HepG2 (cell line): ENCODE results near the gene FAM89B. TPM values are rescaled to one million over a fixed set of nuclear protein-coding genes. Genes with fewer than 3 reads are reported as not detected.

Experiments used
- ARNT2 ChIP-seq: sonication (generic); formaldehyde crosslinking; IDR thresholded peaks from 2 replicates; pipeline ENCODE4 v1.8.0; 2022; ENCODE audit warnings: mild to moderate bottlenecking, low read depth, missing genetic modification reagents, moderate library complexity
- CENPX ChIP-seq: sonication (generic); formaldehyde crosslinking; IDR thresholded peaks from 2 replicates; pipeline ENCODE4 v1.9.0; 2021; ENCODE audit warnings: mild to moderate bottlenecking, missing genetic modification reagents, moderate library complexity
- DRAP1 ChIP-seq: IDR thresholded peaks from 2 replicates; pipeline ENCODE4 v1.6.1; 2016; ENCODE audit warnings: missing genetic modification reagents, missing compliant biosample characterization
- FOXO1 ChIP-seq: sonication (generic); formaldehyde crosslinking; IDR thresholded peaks from 2 replicates; pipeline ENCODE4 v1.4.0; 2020; ENCODE audit warnings: missing genetic modification reagents
- HNRNPH1 ChIP-seq: fragments of 200-400 bp; formaldehyde crosslinking; optimal IDR thresholded peaks from 2 replicates; pipeline ENCODE3; 2017; ENCODE audit warnings: mild to moderate bottlenecking, low read depth, low read length
- HNRNPL ChIP-seq: fragments of 200-400 bp; formaldehyde crosslinking; IDR thresholded peaks from 2 replicates; pipeline ENCODE4 v1.6.1; 2017; ENCODE audit warnings: mild to moderate bottlenecking, low read depth, low read length
- KDM4B ChIP-seq: sonication (generic); formaldehyde crosslinking; IDR thresholded peaks from 2 replicates; pipeline ENCODE4 v1.4.0; 2020; ENCODE audit warnings: missing genetic modification reagents
- NCOA2 ChIP-seq: sonication (generic); formaldehyde crosslinking; IDR thresholded peaks from 2 replicates; pipeline ENCODE4 v1.8.0; 2022; ENCODE audit warnings: inconsistent platforms
- NR2C2 ChIP-seq: sonication (generic); formaldehyde crosslinking; IDR thresholded peaks from 2 replicates; pipeline ENCODE4 v1.4.0; 2020; ENCODE audit warnings: missing genetic modification reagents, mild to moderate bottlenecking, moderate library complexity, borderline replicate concordance
- NRL ChIP-seq: sonication (generic); formaldehyde crosslinking; IDR thresholded peaks from 2 replicates; pipeline ENCODE4 v1.5.0; 2020; ENCODE audit warnings: missing genetic modification reagents, mild to moderate bottlenecking, moderate library complexity, borderline replicate concordance
- RAD21 ChIP-seq: fragments of 450-650 bp; formaldehyde crosslinking; IDR thresholded peaks from 2 replicates; pipeline ENCODE4 v1.5.0; 2020; ENCODE audit warnings: mild to moderate bottlenecking
- ZC3H13 ChIP-seq: sonication (generic); formaldehyde crosslinking; IDR thresholded peaks from 2 replicates; pipeline ENCODE4 v1.8.1; 2023; ENCODE audit warnings: mild to moderate bottlenecking, missing genetic modification reagents, moderate library complexity
- ZFP41 ChIP-seq: sonication (generic); formaldehyde crosslinking; IDR thresholded peaks from 2 replicates; pipeline ENCODE4 v1.4.0; 2020; ENCODE audit warnings: mild to moderate bottlenecking, missing genetic modification reagents, borderline replicate concordance
- ZNF260 ChIP-seq: sonication (generic); formaldehyde crosslinking; IDR thresholded peaks from 2 replicates; pipeline ENCODE4 v1.4.0; 2020; ENCODE audit warnings: missing genetic modification reagents, low read depth, mild to moderate bottlenecking, borderline replicate concordance
- ZNF292 ChIP-seq: sonication (generic); formaldehyde crosslinking; IDR thresholded peaks from 2 replicates; pipeline ENCODE4 v1.8.1; 2022; ENCODE audit warnings: mild to moderate bottlenecking, low read depth, missing genetic modification reagents, borderline replicate concordance
- ZNF547 ChIP-seq: sonication (generic); formaldehyde crosslinking; IDR thresholded peaks from 2 replicates; pipeline ENCODE4 v1.5.1; 2020; ENCODE audit warnings: mild to moderate bottlenecking, missing genetic modification reagents
- ZNF589 ChIP-seq: sonication (generic); formaldehyde crosslinking; conservative IDR thresholded peaks from 2 replicates; pipeline ENCODE4 v1.8.0; 2022; ENCODE audit warnings: mild to moderate bottlenecking, moderate library complexity, missing genetic modification reagents
- ZNF737 ChIP-seq: sonication (generic); formaldehyde crosslinking; IDR thresholded peaks from 2 replicates; pipeline ENCODE4 v1.5.0; 2020; ENCODE audit warnings: missing genetic modification reagents, mild to moderate bottlenecking, borderline replicate concordance
- ZNF746 ChIP-seq: sonication (generic); formaldehyde crosslinking; IDR thresholded peaks from 2 replicates; pipeline ENCODE4 v1.8.0; 2022; ENCODE audit warnings: mild to moderate bottlenecking, missing genetic modification reagents
- ZSCAN25 ChIP-seq: sonication (generic); formaldehyde crosslinking; IDR thresholded peaks from 2 replicates; pipeline ENCODE4 v1.8.0; 2022; ENCODE audit warnings: mild to moderate bottlenecking, missing genetic modification reagents
- ZSCAN9 ChIP-seq: IDR thresholded peaks from 2 replicates; pipeline ENCODE4 v1.6.1; 2016; ENCODE audit warnings: borderline replicate concordance
- polyA plus RNA-seq, 8 experiments: library from polyadenylated mRNA; depleted of rRNA in 3 of 8; stranded (reverse) in 7 of 8; unstranded in 1 of 8; fragments of >200 nt; fragmentation: Illumina TruSeq in 4 of 8; extraction: Trizol in 4 of 8; gene quantifications; 2 replicates each; pipeline versions ENCODE4 v1.2.1 to v1.2.3, GENCODE V29; 2011 to 2016; ENCODE audit warnings: low read depth in 4 of 8, missing spikeins in 1 of 8, mixed read lengths in 1 of 8; ENCODE audit not compliant: insufficient read depth in 1 of 8
- total RNA-seq, 5 experiments: library from RNA; depleted of rRNA; stranded (reverse); fragments of >200 nt; fragmentation: Illumina TruSeq; extraction: Trizol; gene quantifications; 2 replicates each; pipeline ENCODE4 v1.2.3, GENCODE V29; 2016; ENCODE audit warnings: low read depth in 1 of 5
- TF ChIP-seq, protein P1 (sequence below): sonication (generic); formaldehyde crosslinking; IDR thresholded peaks from 2 replicates; pipeline ENCODE4 v1.5.1; 2020; ENCODE audit warnings: mild to moderate bottlenecking, missing genetic modification reagents, moderate library complexity
- TF ChIP-seq, protein P2 (sequence below): IDR thresholded peaks from 2 replicates; pipeline ENCODE4 v1.4.0; 2020; ENCODE audit warnings: mild to moderate bottlenecking, missing genetic modification reagents

Gene FAM89B
- total and polyA plus RNA-seq, 2 of the 13 experiments (the other 11 are each of a cell fraction or from before 2014, with no cell fraction given), result 5.7 to 8.0 TPM

- TF ChIP-seq NR2C2 (CRISPR knock-in tag) (peak; percentile 48; the same call in 1 of the 2 replicates), FOXO1 (CRISPR knock-in tag) (no peak), ZNF260 (CRISPR knock-in tag) (no peak), HNRNPL (peak; percentile 46; the same call in 1 of the 2 replicates), ZNF737 (CRISPR knock-in tag) (no peak), ZC3H13 (no peak), ZNF589 (CRISPR knock-in tag) (peak; percentile 48; the same call in 1 of the 2 replicates), RAD21 (CRISPR knock-in tag) (no peak), ZNF547 (CRISPR knock-in tag) (peak; percentile 20; the same call in 1 of the 2 replicates), NRL (0 out of 2 replicates have a peak, but pooled peaks have one; percentile 56), HNRNPH1 (no peak), ZSCAN25 (CRISPR knock-in tag) (peak; percentile 48; the same call in 1 of the 2 replicates), ZSCAN9 (CRISPR knock-in tag) (0 out of 2 replicates have a peak, but pooled peaks have one; percentile 34), ARNT2 (CRISPR knock-in tag) (no peak), ZNF746 (no peak), NCOA2 (CRISPR knock-in tag) (peak; percentile 48; the same call in 1 of the 2 replicates), ZFP41 (CRISPR knock-in tag) (no peak), CENPX (CRISPR knock-in tag) (no peak), DRAP1 (CRISPR knock-in tag) (0 out of 2 replicates have a peak, but pooled peaks have one; percentile 46), KDM4B (CRISPR knock-in tag) (0 out of 2 replicates have a peak, but pooled peaks have one; percentile 52), ZNF292 (CRISPR knock-in tag) (0 out of 2 replicates have a peak, but pooled peaks have one; percentile 23)
- TF ChIP-seq, protein P1, sequence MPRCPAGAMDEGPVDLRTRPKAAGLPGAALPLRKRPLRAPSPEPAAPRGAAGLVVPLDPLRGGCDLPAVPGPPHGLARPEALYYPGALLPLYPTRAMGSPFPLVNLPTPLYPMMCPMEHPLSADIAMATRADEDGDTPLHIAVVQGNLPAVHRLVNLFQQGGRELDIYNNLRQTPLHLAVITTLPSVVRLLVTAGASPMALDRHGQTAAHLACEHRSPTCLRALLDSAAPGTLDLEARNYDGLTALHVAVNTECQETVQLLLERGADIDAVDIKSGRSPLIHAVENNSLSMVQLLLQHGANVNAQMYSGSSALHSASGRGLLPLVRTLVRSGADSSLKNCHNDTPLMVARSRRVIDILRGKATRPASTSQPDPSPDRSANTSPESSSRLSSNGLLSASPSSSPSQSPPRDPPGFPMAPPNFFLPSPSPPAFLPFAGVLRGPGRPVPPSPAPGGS, result no peak
- TF ChIP-seq, protein P2, sequence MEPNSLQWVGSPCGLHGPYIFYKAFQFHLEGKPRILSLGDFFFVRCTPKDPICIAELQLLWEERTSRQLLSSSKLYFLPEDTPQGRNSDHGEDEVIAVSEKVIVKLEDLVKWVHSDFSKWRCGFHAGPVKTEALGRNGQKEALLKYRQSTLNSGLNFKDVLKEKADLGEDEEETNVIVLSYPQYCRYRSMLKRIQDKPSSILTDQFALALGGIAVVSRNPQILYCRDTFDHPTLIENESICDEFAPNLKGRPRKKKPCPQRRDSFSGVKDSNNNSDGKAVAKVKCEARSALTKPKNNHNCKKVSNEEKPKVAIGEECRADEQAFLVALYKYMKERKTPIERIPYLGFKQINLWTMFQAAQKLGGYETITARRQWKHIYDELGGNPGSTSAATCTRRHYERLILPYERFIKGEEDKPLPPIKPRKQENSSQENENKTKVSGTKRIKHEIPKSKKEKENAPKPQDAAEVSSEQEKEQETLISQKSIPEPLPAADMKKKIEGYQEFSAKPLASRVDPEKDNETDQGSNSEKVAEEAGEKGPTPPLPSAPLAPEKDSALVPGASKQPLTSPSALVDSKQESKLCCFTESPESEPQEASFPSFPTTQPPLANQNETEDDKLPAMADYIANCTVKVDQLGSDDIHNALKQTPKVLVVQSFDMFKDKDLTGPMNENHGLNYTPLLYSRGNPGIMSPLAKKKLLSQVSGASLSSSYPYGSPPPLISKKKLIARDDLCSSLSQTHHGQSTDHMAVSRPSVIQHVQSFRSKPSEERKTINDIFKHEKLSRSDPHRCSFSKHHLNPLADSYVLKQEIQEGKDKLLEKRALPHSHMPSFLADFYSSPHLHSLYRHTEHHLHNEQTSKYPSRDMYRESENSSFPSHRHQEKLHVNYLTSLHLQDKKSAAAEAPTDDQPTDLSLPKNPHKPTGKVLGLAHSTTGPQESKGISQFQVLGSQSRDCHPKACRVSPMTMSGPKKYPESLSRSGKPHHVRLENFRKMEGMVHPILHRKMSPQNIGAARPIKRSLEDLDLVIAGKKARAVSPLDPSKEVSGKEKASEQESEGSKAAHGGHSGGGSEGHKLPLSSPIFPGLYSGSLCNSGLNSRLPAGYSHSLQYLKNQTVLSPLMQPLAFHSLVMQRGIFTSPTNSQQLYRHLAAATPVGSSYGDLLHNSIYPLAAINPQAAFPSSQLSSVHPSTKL, result peak; percentile 27; the same call in 1 of the 2 replicates
Measured at GRCh38 chr11:65557280-65558001, 14.9 kb upstream of the FAM89B start (continued).
